HG02870 (cell line): ENCODE measurements around the gene PARD3.

Experiments
- ATAC-seq: cut with Tn5 transposase; IDR thresholded peaks from one replicate; pipeline ENCODE4 v1.9.1; 2021; ENCODE audit warnings: mild to moderate bottlenecking, moderate library complexity; ENCODE audit not compliant: unreplicated experiment

Gene PARD3

DNA sequence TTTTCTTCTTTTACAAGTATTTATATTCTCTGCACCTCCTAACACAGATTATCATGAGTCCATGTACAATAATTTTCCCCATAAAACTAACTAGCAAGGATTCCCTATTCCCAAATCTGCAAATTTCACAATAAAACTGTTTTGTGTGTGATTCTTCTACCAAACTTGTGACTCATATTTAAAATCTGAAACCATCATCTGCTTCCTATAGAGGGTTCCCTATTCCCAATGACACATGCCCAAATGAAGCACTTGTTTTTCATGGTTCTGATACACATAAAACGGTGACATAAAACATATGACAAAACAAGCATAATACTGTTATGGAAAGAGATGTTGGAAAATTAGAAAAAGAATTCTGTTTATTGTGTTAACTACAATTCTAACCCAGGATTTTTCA, 657.6 kb downstream of the PARD3 start:
- ATAC-seq = no peak

DNA sequence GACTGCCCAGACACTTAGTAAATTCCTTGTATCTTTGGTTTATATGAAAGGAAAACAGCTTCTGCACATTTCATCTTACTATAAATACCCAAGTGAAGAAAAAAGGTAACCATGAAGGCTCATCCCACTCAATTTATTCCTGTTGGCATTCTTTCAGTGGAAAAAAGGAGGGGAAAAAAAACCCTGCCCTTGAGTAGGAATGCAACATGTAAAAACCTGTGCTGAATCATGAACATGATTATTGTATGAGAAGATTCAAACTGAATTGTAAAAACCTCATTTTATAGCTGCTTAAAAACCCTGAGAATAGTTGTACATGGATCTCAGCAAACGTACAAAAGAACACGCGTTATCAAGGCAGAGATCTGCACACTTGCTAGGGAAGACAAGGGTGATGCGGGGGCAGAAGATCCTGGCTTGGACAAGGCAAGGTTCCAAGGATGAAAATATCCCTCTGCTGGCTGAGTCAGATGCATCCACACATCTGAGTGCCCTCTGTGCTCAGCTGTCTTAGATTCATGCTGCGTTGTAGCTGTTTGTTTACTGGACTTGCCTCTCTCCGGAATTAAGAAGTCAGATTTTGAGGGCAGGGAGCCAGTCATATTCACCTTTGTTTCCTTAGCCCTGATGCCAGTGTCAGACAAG, 658.2 kb downstream of the PARD3 start:
- no peak for ATAC-seq

DNA sequence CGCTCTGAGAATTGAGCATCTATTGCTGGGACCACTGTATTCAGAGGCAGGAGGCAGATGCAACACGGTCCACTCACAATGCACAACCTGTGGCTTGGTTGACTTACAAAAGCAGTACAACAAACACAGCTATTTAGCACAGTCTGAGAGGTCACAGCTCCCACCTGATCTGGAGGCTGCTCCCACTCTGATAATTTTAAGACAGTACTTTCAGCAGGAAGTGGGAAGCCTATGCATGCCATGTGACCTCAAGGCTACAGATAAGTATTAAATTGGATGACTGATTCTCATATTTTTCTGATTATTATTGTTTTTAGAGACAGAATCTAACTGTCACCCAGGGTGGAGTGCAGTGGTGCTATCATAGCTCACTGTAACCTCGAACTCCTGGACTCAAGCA, 659.3 kb downstream of the PARD3 start:
- no peak for ATAC-seq

- no peak for ATAC-seq
Observed at GRCh38 chr10:34154383-34154900, 660.7 kb downstream of the PARD3 start.

DNA sequence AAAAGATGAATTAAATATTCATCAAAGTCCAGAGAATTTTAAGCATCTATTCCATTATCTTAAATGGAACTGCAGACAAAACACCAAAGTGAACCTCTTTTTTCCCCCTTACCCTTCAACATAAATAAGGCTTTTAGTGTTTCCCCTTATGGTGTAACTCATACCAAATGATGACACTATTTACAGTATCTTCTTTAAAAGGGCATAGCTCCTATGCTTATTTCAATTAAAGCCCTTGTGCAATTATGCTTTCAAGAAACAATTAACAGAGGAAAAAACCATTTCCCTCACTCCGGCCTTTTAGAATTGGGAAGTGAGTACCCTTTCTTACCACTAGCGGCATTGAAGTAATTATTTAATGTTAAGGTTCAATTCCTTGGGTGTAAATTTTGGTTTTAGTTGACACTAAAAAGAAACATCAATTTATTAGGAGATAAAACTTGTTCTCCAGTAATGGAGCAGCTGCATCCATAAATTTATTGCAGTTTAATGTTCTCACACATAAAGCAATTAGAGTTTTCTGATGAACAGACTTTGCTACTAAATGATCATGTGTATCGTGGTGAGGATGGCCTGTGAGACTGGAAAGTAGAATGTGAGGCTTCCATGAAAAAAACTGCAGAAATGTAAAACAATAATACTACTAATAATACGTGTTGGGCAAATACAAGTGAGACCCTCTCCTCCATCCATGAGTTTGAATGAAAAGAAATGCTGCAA, 661.3 kb downstream of the PARD3 start:
- ATAC-seq = no peak

GRCh38 chr10:34152434-34152833, 662.7 kb downstream of the PARD3 start:
- ATAC-seq = no peak

- no peak for ATAC-seq
Observed at GRCh38 chr10:34151931-34152330, 663.2 kb downstream of the PARD3 start.

DNA sequence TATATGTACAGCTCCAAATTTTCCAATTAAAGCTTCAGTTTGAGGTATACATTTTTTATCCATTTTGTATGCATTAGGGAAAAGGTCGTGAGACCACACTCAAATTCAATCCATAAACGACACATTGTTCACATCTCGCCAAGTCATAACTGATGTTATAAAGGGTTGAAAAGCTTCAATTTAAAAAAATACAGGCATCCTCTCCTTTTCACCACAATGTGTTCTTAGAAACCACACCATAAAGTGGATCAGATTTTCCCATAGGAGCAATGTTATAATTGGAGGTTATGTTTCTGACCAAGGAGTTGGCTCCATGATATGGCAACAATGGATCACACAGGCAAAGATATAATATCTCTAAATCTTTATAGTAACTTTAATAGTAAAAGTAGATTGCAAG, 663.6 kb downstream of the PARD3 start:
- no peak for ATAC-seq

DNA sequence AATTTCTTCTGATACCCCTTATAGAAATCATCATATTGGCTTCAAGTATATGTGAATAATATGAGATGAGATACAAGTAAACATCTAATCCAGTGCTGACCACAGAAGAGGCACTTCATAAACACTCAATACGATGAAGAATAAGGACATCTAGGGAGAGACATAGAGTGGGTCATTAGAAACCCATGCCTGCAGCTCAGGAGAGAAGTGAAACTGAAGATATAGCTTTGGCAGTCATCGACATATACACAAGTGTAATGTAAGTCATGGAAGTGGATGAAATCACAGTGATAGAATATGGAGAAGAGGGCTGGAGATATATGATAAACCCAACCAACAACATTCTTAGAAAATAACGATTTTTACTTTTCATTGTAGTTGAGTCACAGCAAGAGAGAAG, 665.0 kb downstream of the PARD3 start:
- no peak for ATAC-seq

- no peak for ATAC-seq
Observed at GRCh38 chr10:34148305-34148657, 666.8 kb downstream of the PARD3 start.

GRCh38 chr10:34147641-34148304, 667.3 kb downstream of the PARD3 start:
- no peak for ATAC-seq

- no peak for ATAC-seq
Observed at GRCh38 chr10:34145715-34146114, 669.4 kb downstream of the PARD3 start.

GRCh38 chr10:34143466-34143865, 671.6 kb downstream of the PARD3 start:
- no peak for ATAC-seq

- peak; percentile 55 for ATAC-seq
Observed at GRCh38 chr10:34141032-34141680, 673.9 kb downstream of the PARD3 start.

DNA sequence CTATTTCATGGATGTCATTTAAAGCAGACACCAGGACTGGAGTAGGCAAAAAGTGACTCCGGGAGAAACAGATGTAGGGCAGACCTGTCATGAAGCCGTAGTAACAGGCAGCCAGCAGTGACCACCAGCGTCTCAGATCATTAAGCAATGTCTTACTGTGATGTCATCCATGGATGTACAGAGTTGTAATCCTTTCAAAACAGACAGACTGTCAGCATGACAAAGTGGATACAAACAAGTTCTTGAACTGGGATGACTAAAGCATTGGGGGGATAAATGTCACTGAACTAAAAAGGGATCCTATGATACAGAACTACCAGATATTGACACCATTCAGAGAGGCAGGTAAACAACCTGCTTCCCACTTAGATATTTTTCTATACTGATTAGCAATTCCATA, 675.5 kb downstream of the PARD3 start:
- no peak for ATAC-seq

DNA sequence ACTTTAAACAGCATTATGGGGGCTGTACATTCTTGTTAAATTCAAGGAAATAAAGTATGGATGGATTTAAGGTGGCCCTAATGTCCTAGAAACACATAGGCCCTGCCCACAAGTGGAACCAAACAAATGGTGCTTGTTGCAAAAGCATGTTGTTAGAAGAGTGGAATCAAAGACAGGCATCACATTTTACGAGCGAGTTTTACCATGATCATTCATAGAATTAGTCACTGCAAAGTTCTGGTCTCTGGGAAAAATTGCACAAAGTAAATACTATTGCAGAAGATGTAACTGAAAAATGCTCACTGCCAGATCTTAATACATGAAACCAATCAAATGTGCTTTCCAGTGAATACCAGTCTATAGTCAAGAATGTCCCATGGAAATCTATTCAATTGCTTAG, 677.1 kb downstream of the PARD3 start:
- ATAC-seq = no peak

DNA sequence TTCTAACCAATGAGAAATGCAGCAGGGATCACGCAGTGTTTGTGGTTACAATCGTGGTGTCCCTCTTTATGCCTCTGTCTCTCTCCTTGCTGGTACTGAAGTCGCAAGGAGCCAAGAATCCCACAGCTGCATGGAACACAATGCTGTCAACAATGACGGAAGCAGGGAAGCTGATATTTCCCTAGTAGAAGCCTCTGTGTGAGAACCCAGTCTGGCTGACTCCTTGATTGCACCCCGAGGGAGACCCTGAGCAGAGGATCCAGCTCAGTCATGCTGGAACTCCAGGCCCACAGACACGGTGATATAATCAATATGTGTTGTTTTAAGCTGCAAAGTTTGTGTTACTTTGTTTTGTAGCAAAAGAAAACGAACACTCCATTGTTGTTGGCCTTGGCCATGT, 677.9 kb downstream of the PARD3 start:
- ATAC-seq = no peak

DNA sequence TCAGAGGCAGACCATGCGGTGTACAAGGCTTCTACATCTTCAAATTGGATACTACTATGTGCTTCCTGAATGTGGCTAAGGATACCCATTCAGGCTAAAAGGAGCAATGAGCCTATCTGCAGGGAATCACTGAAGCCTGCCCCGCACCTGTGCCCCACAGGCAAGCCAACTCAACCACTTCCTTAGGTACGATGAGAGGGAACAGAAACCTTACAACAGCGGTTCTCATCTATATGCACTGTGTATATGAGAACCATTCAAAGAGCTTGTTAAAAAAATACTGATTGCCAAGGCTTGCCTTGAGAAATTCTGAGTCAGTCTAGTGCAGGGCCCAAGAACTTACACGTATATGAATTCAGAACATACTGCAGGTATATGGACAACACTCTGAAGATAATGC, 679.6 kb downstream of the PARD3 start:
- ATAC-seq = peak; percentile 89

DNA sequence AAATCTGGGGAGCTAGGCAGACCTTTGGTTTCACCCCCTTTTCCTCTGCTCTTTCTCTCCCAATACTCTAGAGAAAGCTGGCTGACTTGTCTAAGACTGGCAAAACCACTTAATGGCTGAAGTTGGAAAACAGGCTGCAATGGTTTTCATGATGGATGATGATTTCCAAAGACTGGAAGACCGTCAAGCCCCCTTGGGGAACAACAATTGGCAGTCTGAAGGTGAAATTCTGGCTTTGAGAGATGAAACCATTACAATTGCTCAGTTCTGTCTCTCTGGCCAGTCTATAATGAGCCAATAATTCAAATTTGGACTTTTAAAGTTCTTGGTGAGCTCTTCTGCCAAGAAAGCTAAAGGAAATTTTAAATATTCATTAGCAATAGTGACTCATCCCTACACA, 680.5 kb downstream of the PARD3 start:
- no peak for ATAC-seq

GRCh38 chr10:34133406-34133805, 681.7 kb downstream of the PARD3 start:
- ATAC-seq = no peak

DNA sequence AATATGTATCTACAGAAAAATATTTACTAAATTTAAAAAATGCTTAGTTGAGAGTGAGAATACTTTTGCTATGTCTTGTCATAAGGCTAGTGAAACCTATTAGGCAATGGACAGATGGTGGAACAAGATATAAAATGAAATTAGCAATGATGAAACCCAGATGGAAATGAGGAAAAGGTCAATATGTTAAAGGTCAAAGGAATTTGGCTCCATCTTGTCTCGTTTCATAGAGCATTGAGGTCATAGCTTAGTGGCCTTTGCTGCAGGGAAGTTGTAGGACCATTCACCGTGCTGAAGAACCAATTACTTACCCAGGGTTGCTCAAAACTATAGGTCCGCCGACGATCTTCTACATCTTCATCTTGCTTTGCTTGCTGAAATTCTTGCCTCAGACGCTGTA, 683.9 kb downstream of the PARD3 start:
- no peak for ATAC-seq

DNA sequence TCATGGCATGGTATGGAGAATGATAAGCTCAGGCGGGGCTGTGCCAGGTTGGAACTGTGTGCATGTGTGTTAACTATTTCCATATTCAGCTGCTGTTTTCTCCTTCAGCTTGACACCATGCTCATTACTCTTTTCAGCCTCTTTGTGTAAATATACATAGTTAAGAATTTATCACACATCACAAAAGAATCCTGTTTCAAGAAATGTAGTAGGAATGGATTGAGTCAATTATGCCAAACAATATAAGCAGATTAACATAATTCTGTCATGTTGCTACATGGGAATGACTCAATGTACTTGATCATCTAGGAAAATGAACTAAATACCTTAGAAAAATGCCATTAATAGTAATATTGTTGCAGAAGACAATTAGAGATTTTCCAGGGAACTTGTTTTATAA, 687.4 kb downstream of the PARD3 start:
- no peak for ATAC-seq
